Esophagus squamous epithelium (tissue), 5 donors: ENCODE measurements around the gene TUBB1. TPM values are rescaled to one million over a fixed set of nuclear protein-coding genes. Genes with fewer than 3 reads are reported as not detected.
A peak's percentile ranks its signal among the peaks of the same experiment; 100 is the strongest.
"Not testable (repeated sequence)": the region's sequence is repeated elsewhere in the genome, so short reads cannot be mapped to it uniquely, and the experiment has no call there.

Experiments
- DNase-seq: peaks from one replicate; lab custom pipeline; 2025; lab: John Stamatoyannopoulos, UW
- H3K27ac ChIP-seq, 4 donors: fragments of 200-600 bp; sonication (generic); one replicate each; pipeline ENCODE4 v1.5.1; 2016 to 2019; ENCODE audit warnings: mild to moderate bottlenecking in 1 of 4
- H3K27me3 ChIP-seq, 4 donors: fragments of 200-600 bp; sonication (generic); 1 replicate in 3 of 4; 2 replicates in 1 of 4; pipeline versions ENCODE4 v1.5.1 to v1.6.0; 2017 to 2021; ENCODE audit warnings: antibody characterized with exemption in 1 of 4
- H3K36me3 ChIP-seq, 3 donors: fragments of 200-600 bp; sonication (generic); one replicate each; pipeline ENCODE4 v1.5.1; 2016 to 2019
- H3K4me1 ChIP-seq, 3 donors: fragments of 200-600 bp; sonication (generic); one replicate each; pipeline ENCODE4 v1.5.1; 2017 to 2019
- H3K4me3 ChIP-seq, 4 donors: fragments of 200-600 bp; sonication (generic); 1 replicate in 3 of 4; 2 replicates in 1 of 4; pipeline ENCODE4 v1.5.1; 2016 to 2019; ENCODE audit warnings: mild to moderate bottlenecking in 2 of 4, moderate library complexity in 1 of 4
- H3K9me3 ChIP-seq, 3 donors: fragments of 200-600 bp; sonication (generic); one replicate each; pipeline ENCODE4 v1.5.1; 2016 to 2019
- CTCF ChIP-seq, 6 experiments: fragments of 450-650 bp in 4 of 6; fragments of 200-600 bp in 2 of 6; sonication (generic) in 2 of 6; IDR thresholded peaks; one replicate each; pipeline ENCODE4 v1.5.1; 2016 to 2019; ENCODE audit warnings: antibody characterized with exemption in 6 of 6, mild to moderate bottlenecking in 4 of 6, moderate library complexity in 4 of 6
- POLR2A ChIP-seq, 4 donors: fragments of 450-650 bp; IDR thresholded peaks; one replicate each; pipeline ENCODE4 v1.6.1; 2017; ENCODE audit warnings: antibody characterized with exemption in 4 of 4, mild to moderate bottlenecking in 4 of 4, moderate library complexity in 3 of 4
- WGBS, 2 donors: methylation state at CpG; one replicate each; pipeline ENCODE4 v1.1.5; 2018; 5-methylcytosine and 5-hydroxymethylcytosine counted together
- intact Hi-C: fragments of 100-400 bp; cut with DNase I; formaldehyde crosslinking; loops from one replicate; pipeline ENCODE4 v1.15.0; 2022
- total RNA-seq, 4 donors: library from RNA; depleted of rRNA; stranded (reverse); fragments of >200 nt; gene quantifications; one replicate each; pipeline ENCODE4 v1.1.0, GENCODE V29; 2016
- donor health status: DM: yes; HTN: yes; CAD: no.

Gene TUBB1
- total RNA-seq, 4 donors from 2014 or later = 0.19 TPM; not detected in 3

DNA sequence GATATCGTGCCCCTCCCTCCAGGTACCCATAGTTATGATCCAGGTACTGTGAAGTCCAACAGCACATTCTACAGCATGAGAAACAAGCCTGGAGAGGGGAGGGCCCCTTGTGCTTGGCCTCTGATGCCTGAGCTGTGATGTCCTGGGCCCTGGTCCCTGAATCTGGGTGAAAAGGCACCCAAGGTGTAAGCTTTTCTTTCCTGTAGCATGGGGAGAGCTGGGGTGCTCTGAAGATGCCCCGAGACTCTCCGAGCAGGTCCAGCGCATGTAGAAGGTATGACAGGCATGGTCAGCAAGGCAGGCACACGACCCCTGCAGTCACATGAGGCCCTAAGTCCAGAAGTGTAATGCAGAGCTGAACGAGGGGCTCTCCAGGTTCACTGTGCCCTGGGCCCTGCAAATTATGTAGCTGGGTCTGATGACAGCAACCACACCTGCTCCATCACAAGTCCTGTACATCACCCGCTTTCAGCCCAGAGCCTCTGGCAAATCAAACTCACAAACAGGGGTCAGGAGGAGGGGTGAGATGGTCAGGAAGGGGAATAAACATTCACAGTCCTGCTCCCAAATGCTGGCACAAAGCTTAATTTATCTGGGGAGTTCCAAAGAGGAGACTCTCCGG lies 10.4 kb upstream of the TUBB1 start:
- no peaks in the 10 kb centered on the region for H3K27me3 ChIP-seq
- DNase-seq = no peak
- no peaks in the 10 kb centered on the region for H3K36me3 ChIP-seq
- 77 to 88% methylated on average over 5 to 7 of the region's 8 CpGs for WGBS, 2 donors
- peaks cover 30 to 67% (median 44%) of the 10 kb centered on the region in 3 donors for H3K4me1 ChIP-seq
- intact Hi-C loops = no loop called here
- H3K9me3 ChIP-seq = no peaks in the 10 kb centered on the region
- TF ChIP-seq CTCF (IDR thresholded peaks at IDR 0.05) = no peak
- no peak for TF ChIP-seq POLR2A (IDR thresholded peaks at IDR 0.05)
- H3K4me3 ChIP-seq = no peak overlapping the region
- peak overlapping the region in 1 of 4 donors; percentile 87 for H3K27ac ChIP-seq

- Histone ChIP-seq H3K4me3 (no peak overlapping the region), H3K36me3 (no peaks in the 10 kb centered on the region), H3K9me3 (no peaks in the 10 kb centered on the region), H3K27me3 (no peaks in the 10 kb centered on the region), H3K27ac (peak overlapping the region in 3 of 4 donors; percentile 31 to 63 (median 34)), H3K4me1 (peaks cover 25 to 51% (median 32%) of the 10 kb centered on the region in 3 donors)
- TF ChIP-seq CTCF (IDR thresholded peaks at IDR 0.05) = no peak
- 39 to 45% methylated on average over 5 to 8 of the region's 8 CpGs for WGBS, 2 donors
- no peak for DNase-seq
- intact Hi-C loops = no loop called here
Measured at GRCh38 chr20:59010321-59010994, 8.8 kb upstream of the TUBB1 start.

DNA sequence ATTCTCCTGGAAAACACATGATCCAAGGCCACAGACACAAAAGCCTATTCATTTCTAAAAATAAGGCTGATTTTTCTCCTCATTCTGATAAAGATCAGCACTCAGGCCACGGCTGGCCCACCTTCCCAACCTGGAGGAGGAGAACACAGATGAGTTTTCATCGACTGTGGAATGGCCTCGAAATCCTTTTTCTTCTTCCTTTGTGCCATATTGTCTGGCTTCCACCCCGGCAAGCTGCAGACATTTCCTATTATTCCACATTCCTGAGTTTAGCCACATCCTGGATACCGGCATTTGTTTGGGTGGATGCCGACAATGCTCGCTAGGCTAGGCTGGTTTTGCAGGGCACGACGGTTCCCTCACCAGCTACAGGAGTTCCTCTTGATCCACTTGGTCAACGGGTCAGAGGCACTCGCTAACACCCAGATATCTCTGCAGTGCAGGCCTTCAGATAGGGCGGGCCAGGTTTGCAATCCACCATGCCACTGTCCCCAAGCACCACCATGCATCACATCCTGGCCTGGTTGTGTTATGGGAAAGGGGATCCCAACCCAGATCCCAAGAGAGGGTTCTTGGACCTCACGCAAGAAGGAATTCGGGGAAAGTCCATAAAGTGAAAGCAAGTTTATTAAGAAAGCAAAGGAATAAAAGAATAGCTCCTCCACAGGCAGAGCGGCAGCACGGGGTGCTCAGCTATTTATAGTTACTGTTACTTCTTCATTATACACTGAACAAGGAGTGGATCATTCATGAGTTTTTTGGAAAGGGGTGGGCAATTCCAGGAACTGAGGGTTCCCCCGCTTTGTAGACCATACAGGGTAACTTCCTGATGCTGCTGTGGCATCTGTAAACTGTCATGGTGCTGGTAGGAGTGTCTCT lies 8.0 kb upstream of the TUBB1 start:
- intact Hi-C loops = no loop called here
- no peaks in the 10 kb centered on the region for H3K36me3 ChIP-seq
- H3K4me1 ChIP-seq = peaks cover 18 to 43% (median 25%) of the 10 kb centered on the region in 3 donors
- no peak for DNase-seq
- H3K27ac ChIP-seq = peak overlapping the region in 3 of 4 donors; percentile 34 to 63 (median 50)
- H3K27me3 ChIP-seq = no peaks in the 10 kb centered on the region
- H3K9me3 ChIP-seq = no peaks in the 10 kb centered on the region
- TF ChIP-seq POLR2A (IDR thresholded peaks at IDR 0.05) (no peak), CTCF (IDR thresholded peaks at IDR 0.05) (no peak)
- H3K4me3 ChIP-seq = peak overlapping the region in 1 of 4 donors; percentile 3
- 43 to 49% methylated on average over 9 to 17 of the region's 17 CpGs for WGBS, 2 donors

DNA sequence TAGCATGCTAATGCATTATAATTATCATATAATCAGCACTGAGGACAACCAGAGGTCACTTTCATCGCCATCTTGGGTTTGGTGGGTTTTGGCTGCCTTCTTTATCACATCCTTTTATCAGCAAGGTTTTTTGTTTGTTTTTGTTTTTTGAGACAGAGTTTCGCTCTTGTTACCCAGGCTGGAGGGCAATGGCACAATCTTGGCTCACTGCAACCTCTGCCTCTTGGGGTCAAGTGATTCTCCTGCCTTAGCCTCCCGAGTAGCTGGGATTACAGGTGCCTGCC lies 7.4 kb upstream of the TUBB1 start:
- H3K27me3 ChIP-seq, H3K36me3 ChIP-seq, H3K9me3 ChIP-seq, intact Hi-C loops, DNase-seq, H3K4me3 ChIP-seq: not testable (repeated sequence)
- 92% methylated on average over 3 of the region's 3 CpGs for WGBS, 2 donors
- Histone ChIP-seq H3K27ac (peak overlapping the region in 2 of 4 donors; percentile 50 to 63), H3K4me1 (peaks cover 13 to 43% (median 22%) of the 10 kb centered on the region in 3 donors)

DNA sequence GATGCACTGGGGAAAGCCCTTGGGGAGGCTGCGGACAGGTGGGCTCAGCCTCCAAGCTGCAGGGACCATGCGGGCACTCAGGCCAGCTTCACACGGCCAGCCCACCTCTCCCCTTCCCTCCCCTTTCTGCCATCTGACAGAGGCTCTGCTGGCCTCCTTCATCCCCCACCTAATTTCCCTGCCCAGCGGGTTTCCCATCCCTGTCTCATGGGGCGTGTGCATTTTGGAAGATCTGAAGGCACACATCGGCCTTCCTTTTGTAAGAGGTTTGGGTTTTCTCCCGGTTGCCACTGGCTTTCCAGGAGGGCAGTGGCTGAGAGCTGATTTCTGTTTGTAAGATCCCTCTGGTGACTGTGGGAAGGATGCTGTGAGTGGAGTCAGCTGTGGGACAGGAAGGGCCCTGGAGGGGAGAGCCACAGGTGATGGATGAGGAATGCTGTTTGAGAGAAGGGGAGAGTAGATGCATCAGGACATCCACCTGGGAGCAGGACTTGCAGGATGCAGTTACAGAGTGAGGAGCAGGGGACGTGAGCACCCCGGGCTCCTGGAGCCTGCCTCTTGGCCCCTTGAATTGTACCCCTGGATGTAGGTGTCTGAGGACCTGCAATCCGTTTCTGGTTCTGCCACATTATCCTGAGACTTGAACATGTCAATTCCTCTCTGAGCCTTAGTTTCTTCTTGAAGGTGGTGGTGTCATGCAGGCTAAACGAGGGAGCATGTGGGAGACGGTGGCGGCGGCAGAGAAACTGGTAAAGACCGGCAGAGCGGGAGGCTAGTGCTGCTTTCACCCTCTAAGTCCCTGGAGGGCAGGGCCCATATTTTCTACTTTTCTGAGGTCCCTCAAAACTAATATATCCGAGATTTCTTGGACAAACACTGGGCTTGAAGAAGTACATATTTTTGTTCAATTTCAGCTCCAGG lies 5.9 kb upstream of the TUBB1 start:
- 75 to 88% methylated on average over 12 to 13 of the region's 17 CpGs for WGBS, 2 donors
- Histone ChIP-seq H3K27ac (no peak overlapping the region), H3K36me3 (no peaks in the 10 kb centered on the region), H3K4me1 (peaks cover 7 to 37% (median 16%) of the 10 kb centered on the region in 3 donors), H3K4me3 (no peak overlapping the region), H3K27me3 (no peaks in the 10 kb centered on the region), H3K9me3 (no peaks in the 10 kb centered on the region)
- intact Hi-C loops = no loop called here
- DNase-seq = no peak
- TF ChIP-seq CTCF (IDR thresholded peaks at IDR 0.05) = no peak
- no peak for TF ChIP-seq POLR2A (IDR thresholded peaks at IDR 0.05)
